AG04449 (cell line): Measurements from ENCODE around the gene PSMD14.

Source experiments
- CTCF ChIA-PET: fragments of 350-600 bp; formaldehyde crosslinking; extraction: SDS; loops from one replicate; lab custom pipeline; 2021; ENCODE audit warnings: antibody characterized with exemption; lab: Yijun Ruan, JAX
- POLR2A ChIA-PET: fragments of 400-600, 350-600 bp; formaldehyde crosslinking; extraction: SDS; loops from one replicate; lab custom pipeline; 2020; ENCODE audit warnings: antibody characterized with exemption, inconsistent platforms; lab: Yijun Ruan, JAX
- DNase-seq: peaks from one replicate; pipeline ENCODE4 v3.0.0-alpha.2; 2010; ENCODE audit warnings: low read depth, low spot score
- H3K4me3 ChIP-seq: 2 replicates; pipeline ENCODE4 v1.5.1; 2011; ENCODE audit warnings: low read depth, mild to moderate bottlenecking, control low read depth, low read length
- CTCF ChIP-seq: IDR thresholded peaks from one replicate; pipeline ENCODE4 v1.5.1; 2011; ENCODE audit warnings: mild to moderate bottlenecking, moderate library complexity, low read length, control low read depth, inconsistent platforms; ENCODE audit not compliant: insufficient read depth; ENCODE audit errors: missing control alignments

Gene PSMD14

GRCh38 chr2:161445097-161445496 lies 136.9 kb downstream of the PSMD14 start:
- ChIA-PET CTCF (interaction anchor here (0.7 kb wide), 1 partner anchor 18 kb away, joined by 3 read pairs; no protein-coding TSS in a partner anchor), POLR2A (no interaction called here)
- no peak overlapping the region for H3K4me3 ChIP-seq
- no peak for DNase-seq
- no peak for TF ChIP-seq CTCF

- ChIA-PET CTCF (no interaction called here), POLR2A (no interaction called here)
- no peak for TF ChIP-seq CTCF
- DNase-seq = no peak
- H3K4me3 ChIP-seq = no peak overlapping the region
Observed at GRCh38 chr2:161448431-161448830, 140.2 kb downstream of the PSMD14 start.
